Thyroid gland (tissue), 4 donors: ENCODE results near the gene H2BK1. TPM values are rescaled to one million over a fixed set of nuclear protein-coding genes. Genes with fewer than 3 reads are reported as not detected.

ENCODE experiments used
- DNase-seq, 2 donors: peaks; one replicate each; pipeline ENCODE4 v3.0.0-alpha.2; 2019
- H3K27ac ChIP-seq, 3 donors: fragments of 200-600 bp; sonication (generic); 1 replicate in 2 of 3; 2 replicates in 1 of 3; pipeline ENCODE4 v1.5.1; 2016 to 2019; ENCODE audit warnings: mild to moderate bottlenecking in 1 of 3, moderate library complexity in 1 of 3
- H3K27me3 ChIP-seq: fragments of 200-600 bp; sonication (generic); one replicate; pipeline ENCODE4 v1.5.1; 2019
- H3K36me3 ChIP-seq, 2 donors: fragments of 200-600 bp; sonication (generic); one replicate each; pipeline ENCODE4 v1.5.1; 2016 to 2019
- H3K4me1 ChIP-seq, 2 donors: fragments of 200-600 bp; sonication (generic); one replicate each; pipeline ENCODE4 v1.5.1; 2017 to 2019
- H3K4me3 ChIP-seq, 3 donors: fragments of 200-600 bp; sonication (generic); replicated peaks in 1 of 3; 1 replicate in 2 of 3; 2 replicates in 1 of 3; pipeline ENCODE4 v1.5.1; 2016; ENCODE audit warnings: mild to moderate bottlenecking in 1 of 3
- H3K9me3 ChIP-seq: fragments of 200-600 bp; sonication (generic); one replicate; pipeline ENCODE4 v1.5.1; 2017
- CTCF ChIP-seq, 6 experiments: fragments of 200-600 bp in 3 of 6; fragments of 450-650 bp in 3 of 6; sonication (generic) in 3 of 6; IDR thresholded peaks; one replicate each; pipeline ENCODE4 v1.5.1; 2016 to 2019; ENCODE audit warnings: antibody characterized with exemption in 6 of 6, mild to moderate bottlenecking in 2 of 6, inconsistent platforms in 1 of 6, moderate library complexity in 1 of 6
- POLR2A ChIP-seq, 2 donors: fragments of 450-650 bp; IDR thresholded peaks; one replicate each; pipeline ENCODE4 v1.6.1; 2017; ENCODE audit warnings: antibody characterized with exemption in 2 of 2, mild to moderate bottlenecking in 2 of 2, moderate library complexity in 1 of 2
- WGBS, 2 donors: methylation state at CpG; one replicate each; pipeline ENCODE4 v1.1.5; 2017; 5-methylcytosine and 5-hydroxymethylcytosine counted together
- intact Hi-C: fragments of 100-400 bp; cut with DNase I; formaldehyde crosslinking; loops from one replicate; pipeline ENCODE4 v1.15.1; 2023
- total RNA-seq, 4 donors: library from RNA; depleted of rRNA; stranded (reverse); fragments of >200 nt; gene quantifications; one replicate each; pipeline ENCODE4 v1.2.3, GENCODE V29; 2016

The H2BK1 gene
- total RNA-seq, 4 donors from 2014 or later: not detected

GRCh38 chr7:151242159-151243044 lies 32.1 kb upstream of the H2BK1 start:
- Histone ChIP-seq H3K4me3 (no peak overlapping the region), H3K27me3 (no peaks in the 10 kb centered on the region), H3K27ac (no peak overlapping the region), H3K4me1 (peaks cover 18 to 43% of the 10 kb centered on the region in 2 donors), H3K9me3 (no peaks in the 10 kb centered on the region), H3K36me3 (peaks cover 20 to 30% of the 10 kb centered on the region in 2 donors)
- no peak for TF ChIP-seq CTCF (IDR thresholded peaks at IDR 0.05)
- intact Hi-C loops: no loop called here
- 73 to 81% methylated on average over 19 of the region's 20 CpGs for WGBS, 2 donors
- DNase-seq: no peak

DNA sequence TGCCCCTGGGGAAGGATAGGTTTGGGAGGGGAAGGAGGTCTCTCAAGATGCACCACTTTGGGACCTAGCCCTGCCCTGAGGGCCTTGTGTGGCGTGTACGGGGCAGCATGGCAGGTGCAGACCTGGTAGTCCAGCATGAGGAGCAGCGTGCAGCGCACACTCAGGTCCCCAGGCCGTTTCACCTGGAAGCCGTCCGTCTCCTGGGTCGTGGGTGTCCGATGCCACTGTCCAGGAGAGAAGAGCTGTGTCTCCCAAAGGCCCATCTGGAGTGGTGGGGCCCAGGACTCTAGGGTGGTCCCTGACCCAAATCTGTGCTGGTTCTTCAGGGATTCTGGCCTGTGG lies 31.4 kb upstream of the H2BK1 start:
- TF ChIP-seq CTCF (IDR thresholded peaks at IDR 0.05) (no peak), POLR2A (IDR thresholded peaks at IDR 0.05) (no peak)
- 91 to 100% methylated on average over 4 to 5 of the region's 9 CpGs for WGBS, 2 donors
- Histone ChIP-seq H3K4me3 (no peak overlapping the region), H3K27ac (no peak overlapping the region), H3K4me1 (peaks cover 12 to 36% of the 10 kb centered on the region in 2 donors), H3K9me3 (no peaks in the 10 kb centered on the region), H3K27me3 (no peaks in the 10 kb centered on the region), H3K36me3 (peaks cover 25 to 35% of the 10 kb centered on the region in 2 donors)
- intact Hi-C loops: no loop called here
- DNase-seq: no peak

GRCh38 chr7:151240942-151241754 lies 30.9 kb upstream of the H2BK1 start:
- TF ChIP-seq POLR2A (IDR thresholded peaks at IDR 0.05): no peak
- no peak for TF ChIP-seq CTCF (IDR thresholded peaks at IDR 0.05)
- H3K36me3 ChIP-seq: peaks cover 25 to 35% of the 10 kb centered on the region in 2 donors
- no peaks in the 10 kb centered on the region for H3K27me3 ChIP-seq
- H3K9me3 ChIP-seq: no peaks in the 10 kb centered on the region
- H3K4me1 ChIP-seq: peaks cover 7 to 31% of the 10 kb centered on the region in 2 donors
- H3K27ac ChIP-seq: no peak overlapping the region
- WGBS, 2 donors: 91 to 96% methylated on average over 7 of the region's 7 CpGs
- no peak for DNase-seq
- no peak overlapping the region for H3K4me3 ChIP-seq
- intact Hi-C loops: no loop called here

- no peaks in the 10 kb centered on the region for H3K27me3 ChIP-seq
- H3K36me3 ChIP-seq: peaks cover 29 to 40% of the 10 kb centered on the region in 2 donors
- TF ChIP-seq CTCF (IDR thresholded peaks at IDR 0.05) (no peak), POLR2A (IDR thresholded peaks at IDR 0.05) (no peak)
- no peak overlapping the region for H3K27ac ChIP-seq
- H3K4me3 ChIP-seq: no peak overlapping the region
- H3K9me3 ChIP-seq: no peaks in the 10 kb centered on the region
- H3K4me1 ChIP-seq: peaks cover 6 to 26% of the 10 kb centered on the region in 2 donors
- no peak for DNase-seq
- WGBS, 2 donors: 79 to 89% methylated on average over 4 of the region's 4 CpGs
- intact Hi-C loops: no loop called here
Measured at GRCh38 chr7:151240536-151240935, 30.2 kb upstream of the H2BK1 start.
